OCI-LY7 (cell line): ENCODE measurements around the gene TALDO1. TPM values are rescaled to one million over a fixed set of nuclear protein-coding genes. Genes with fewer than 3 reads are reported as not detected.

Experiments
- BruUV-seq: library from RNA; stranded (reverse); fragments of 400-500 nt; replicated peaks from 2 replicates; lab custom pipeline; 2021; lab: Mats Ljungman, UMichigan
- CTCF ChIA-PET: fragments of 300-600 bp; sonication (Branson Sonifier 250); formaldehyde crosslinking; loops from one replicate; lab custom pipeline; 2022; ENCODE audit warnings: antibody characterized with exemption; ENCODE audit not compliant: unreplicated experiment; lab: Charles Lee
- POLR2A ChIA-PET: fragments of 300-600 bp; sonication (Branson Sonifier 250); formaldehyde crosslinking; loops from one replicate; lab custom pipeline; 2022; ENCODE audit warnings: antibody characterized with exemption; lab: Charles Lee
- DNase-seq: peaks from one replicate; pipeline ENCODE4 v3.0.0-alpha.2; 2015; ENCODE audit warnings: low spot score
- H2AFZ ChIP-seq: fragments of 200-600 bp; sonication (generic), shearing (Covaris generic); 2 replicates; pipeline ENCODE4 v1.6.1; 2014; ENCODE audit warnings: mild to moderate bottlenecking, antibody characterized with exemption, low read length, moderate library complexity
- H3K27ac ChIP-seq: fragments of 200-600 bp; sonication (generic); 2 replicates; pipeline ENCODE4 v1.5.1; 2014; ENCODE audit warnings: mixed run types, low read depth, mild to moderate bottlenecking, moderate library complexity, low read length, inconsistent platforms; ENCODE audit not compliant: poor library complexity, severe bottlenecking
- H3K36me3 ChIP-seq: fragments of 200-600 bp; sonication (generic); 2 replicates; pipeline ENCODE4 v1.6.1; 2014; ENCODE audit warnings: mild to moderate bottlenecking, antibody characterized with exemption, low read length, moderate library complexity, mixed read lengths; ENCODE audit not compliant: insufficient read depth
- H3K4me1 ChIP-seq: fragments of 200-600 bp; sonication (generic); 2 replicates; pipeline ENCODE4 v1.5.1; 2014; ENCODE audit warnings: mild to moderate bottlenecking, low read length; ENCODE audit not compliant: insufficient read depth, poor library complexity, severe bottlenecking
- H3K4me2 ChIP-seq: fragments of 200-600 bp; sonication (generic); 2 replicates; pipeline ENCODE4 v1.6.1; 2014; ENCODE audit warnings: mild to moderate bottlenecking, low read length
- H3K4me3 ChIP-seq: fragments of 200-600 bp; sonication (generic); 2 replicates; pipeline ENCODE4 v1.5.1; 2014; ENCODE audit warnings: mild to moderate bottlenecking, low read depth, low read length; ENCODE audit not compliant: poor library complexity, severe bottlenecking
- H3K79me2 ChIP-seq: fragments of 200-600 bp; sonication (generic); 2 replicates; pipeline ENCODE4 v1.6.1; 2016; ENCODE audit warnings: low read depth, mild to moderate bottlenecking, low read length, moderate library complexity, mixed read lengths; ENCODE audit not compliant: insufficient read depth
- H3K9me2 ChIP-seq: fragments of 200-600 bp; sonication (generic); 2 replicates; pipeline ENCODE4 v1.6.1; 2016; ENCODE audit warnings: mild to moderate bottlenecking, low read length, mixed read lengths; ENCODE audit not compliant: insufficient read depth
- H3K9me3 ChIP-seq: fragments of 200-600 bp; sonication (generic); 2 replicates; pipeline ENCODE4 v1.6.1; 2014; ENCODE audit warnings: mild to moderate bottlenecking, mixed run types, low read length, mixed read lengths
- H4K20me1 ChIP-seq: fragments of 200-600 bp; sonication (generic); 2 replicates; pipeline ENCODE4 v1.6.1; 2014; ENCODE audit warnings: mild to moderate bottlenecking, antibody characterized with exemption, low read length, moderate library complexity, mixed read lengths; ENCODE audit not compliant: insufficient read depth
- EZH2phosphoT487 ChIP-seq: fragments of 200-600 bp; sonication (generic); IDR thresholded peaks from 2 replicates; pipeline ENCODE4 v1.6.1; 2018; ENCODE audit warnings: low read depth, borderline replicate concordance, mild to moderate bottlenecking, mixed run types, antibody characterized with exemption, low read length, moderate library complexity, mixed read lengths
- intact Hi-C: fragments of 100-400 bp; cut with micrococcal nuclease; formaldehyde crosslinking; loops from one replicate; pipeline ENCODE4 v1.10.0; 2022; ENCODE audit not compliant: unreplicated experiment
- total RNA-seq, 2 experiments: library from RNA; depleted of rRNA in 1 of 2; stranded (reverse); fragments of >200 nt in 1 of 2; shearing (Covaris generic) in 1 of 2; gene quantifications; 2 replicates each; pipeline ENCODE4 v1.2.3, GENCODE V29; 2014 to 2022
- TF ChIP-seq, protein P1 (sequence below): fragments of 200-600 bp; sonication (generic); conservative IDR thresholded peaks from 2 replicates; pipeline ENCODE4 v1.5.1; 2014; ENCODE audit warnings: mild to moderate bottlenecking, antibody characterized with exemption, low read length, moderate library complexity, mixed read lengths

Gene TALDO1
- total RNA-seq, 2 experiments from 2014 or later: 172 to 226 TPM

DNA sequence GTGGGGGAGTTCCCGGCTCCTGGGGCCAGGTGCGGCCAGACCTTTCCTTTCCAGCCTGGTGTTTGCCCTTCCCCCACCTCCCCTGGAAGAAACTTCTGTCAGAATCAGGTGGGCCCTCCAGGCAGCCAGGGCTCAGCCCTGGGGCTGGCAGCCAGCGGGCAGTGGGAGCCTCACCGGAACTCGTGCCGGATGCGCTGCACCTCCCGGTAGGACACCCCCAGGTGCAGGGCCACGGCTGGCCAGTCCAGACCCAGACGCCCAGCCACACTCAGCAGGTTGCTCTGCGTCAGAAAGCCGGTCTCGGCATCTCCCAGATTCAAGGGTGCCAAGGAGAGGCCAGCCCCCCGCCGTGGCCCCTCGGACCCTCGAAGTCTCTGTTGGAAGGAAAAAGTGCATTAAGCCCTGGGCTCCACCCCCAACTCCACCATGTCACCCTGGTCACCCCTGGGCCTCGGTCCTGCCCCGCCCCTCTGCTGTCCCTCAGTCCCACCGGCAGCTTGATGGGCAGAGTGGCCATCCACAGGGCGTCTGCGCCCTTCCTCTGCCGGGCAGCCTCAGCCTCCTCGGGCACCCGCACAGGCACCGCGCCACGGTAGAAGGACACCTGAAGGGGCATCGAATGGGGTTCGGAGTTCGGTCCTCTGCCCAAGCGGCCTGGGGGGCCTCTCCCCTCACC is 52.5 kb downstream of the TALDO1 start:
- CTCF ChIA-PET: no interaction called here
- Histone ChIP-seq H3K4me1 (peaks cover 32% of the 10 kb centered on the region), H3K9me2 (no peaks in the 10 kb centered on the region), H3K4me3 (no peak overlapping the region), H3K27ac (no peak overlapping the region), H3K4me2 (no peak overlapping the region), H4K20me1 (no peaks in the 10 kb centered on the region), H3K36me3 (peaks cover 31% of the 10 kb centered on the region; the same call in 1 of the 2 replicates), H2AFZ (no peak overlapping the region), H3K79me2 (peaks cover 8% of the 10 kb centered on the region; the same call in 1 of the 2 replicates), H3K9me3 (no peaks in the 10 kb centered on the region)
- no peak for TF ChIP-seq EZH2phosphoT487
- TF ChIP-seq, protein P1, sequence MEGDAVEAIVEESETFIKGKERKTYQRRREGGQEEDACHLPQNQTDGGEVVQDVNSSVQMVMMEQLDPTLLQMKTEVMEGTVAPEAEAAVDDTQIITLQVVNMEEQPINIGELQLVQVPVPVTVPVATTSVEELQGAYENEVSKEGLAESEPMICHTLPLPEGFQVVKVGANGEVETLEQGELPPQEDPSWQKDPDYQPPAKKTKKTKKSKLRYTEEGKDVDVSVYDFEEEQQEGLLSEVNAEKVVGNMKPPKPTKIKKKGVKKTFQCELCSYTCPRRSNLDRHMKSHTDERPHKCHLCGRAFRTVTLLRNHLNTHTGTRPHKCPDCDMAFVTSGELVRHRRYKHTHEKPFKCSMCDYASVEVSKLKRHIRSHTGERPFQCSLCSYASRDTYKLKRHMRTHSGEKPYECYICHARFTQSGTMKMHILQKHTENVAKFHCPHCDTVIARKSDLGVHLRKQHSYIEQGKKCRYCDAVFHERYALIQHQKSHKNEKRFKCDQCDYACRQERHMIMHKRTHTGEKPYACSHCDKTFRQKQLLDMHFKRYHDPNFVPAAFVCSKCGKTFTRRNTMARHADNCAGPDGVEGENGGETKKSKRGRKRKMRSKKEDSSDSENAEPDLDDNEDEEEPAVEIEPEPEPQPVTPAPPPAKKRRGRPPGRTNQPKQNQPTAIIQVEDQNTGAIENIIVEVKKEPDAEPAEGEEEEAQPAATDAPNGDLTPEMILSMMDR: no peak
- intact Hi-C loops: loop anchor here (5.0 kb wide), 2 partner anchors 52 to 232 kb away; partner anchors contain the start of gene TALDO1
- DNase-seq: no peak
- no TSS peak for BruUV-seq
- POLR2A ChIA-PET: interaction anchor here (0.6 kb wide), 1 partner anchor 10 kb away, joined by 6 read pairs; no protein-coding TSS in a partner anchor

GRCh38 chr11:800473-800872 is 53.2 kb downstream of the TALDO1 start:
- ChIA-PET POLR2A (interaction anchor here (0.6 kb wide), 1 partner anchor 9 kb away, joined by 6 read pairs; no protein-coding TSS in a partner anchor), CTCF (no interaction called here)
- no peak overlapping the region for H3K27ac ChIP-seq
- TF ChIP-seq, protein P1: no peak
- TF ChIP-seq EZH2phosphoT487: no peak
- H3K4me1 ChIP-seq: peaks cover 29% of the 10 kb centered on the region
- DNase-seq: no peak
- BruUV-seq: no TSS peak
- peaks cover 30% of the 10 kb centered on the region; the same call in 1 of the 2 replicates for H3K36me3 ChIP-seq
- no peaks in the 10 kb centered on the region for H3K9me3 ChIP-seq
- no peak overlapping the region for H3K4me3 ChIP-seq
- no peak overlapping the region for H3K4me2 ChIP-seq
- intact Hi-C loops: no loop called here
- H2AFZ ChIP-seq: no peak overlapping the region
- H3K9me2 ChIP-seq: no peaks in the 10 kb centered on the region
- H4K20me1 ChIP-seq: no peaks in the 10 kb centered on the region
- peaks cover 8% of the 10 kb centered on the region; the same call in 1 of the 2 replicates for H3K79me2 ChIP-seq
